H1 (cell line): ENCODE results near the gene CORO7. TPM values are rescaled to one million over a fixed set of nuclear protein-coding genes. Genes with fewer than 3 reads are reported as not detected.

Experiments used
- CTCF ChIA-PET: fragments of 300-600 bp; sonication (Branson Sonifier 250); formaldehyde crosslinking; loops from one replicate; lab custom pipeline; 2021; ENCODE audit not compliant: partially characterized antibody; lab: Charles Lee
- POLR2A ChIA-PET: fragments of 300-600 bp; sonication (Branson Sonifier 250); formaldehyde crosslinking; loops from one replicate; lab custom pipeline; 2021; ENCODE audit warnings: inconsistent platforms; ENCODE audit not compliant: partially characterized antibody; lab: Charles Lee
- DNase-seq, 2 experiments: peaks; one replicate each; pipeline versions ENCODE4 v3.0.0 to v3.0.0-alpha.2; 2010 to 2022; ENCODE audit warnings: low spot score in 2 of 2, low read depth in 1 of 2, mixed read lengths in 1 of 2
- FAIRE-seq: peaks from 2 replicates; lab custom pipeline; 2011; peaks lifted over from hg19 to GRCh38; lab: Jason Lieb, UNC
- H2AFZ ChIP-seq: 2 replicates; pipeline ENCODE4 v1.8.1; 2012; ENCODE audit warnings: low read length, inconsistent platforms
- H2AK5ac ChIP-seq: 2 replicates; pipeline ENCODE4 v1.6.1; 2013; ENCODE audit warnings: low read depth, low read length
- H2BK120ac ChIP-seq: replicated peaks from 2 replicates; pipeline ENCODE3; 2013; ENCODE audit warnings: low read depth, low read length, inconsistent platforms
- H2BK12ac ChIP-seq: 2 replicates; pipeline ENCODE4 v1.6.1; 2013; ENCODE audit warnings: low read depth, low read length
- H2BK15ac ChIP-seq: 2 replicates; pipeline ENCODE4 v1.6.1; 2013; ENCODE audit warnings: low read length
- H2BK20ac ChIP-seq: 2 replicates; pipeline ENCODE4 v1.6.1; 2013; ENCODE audit warnings: low read length
- H2BK5ac ChIP-seq: 2 replicates; pipeline ENCODE4 v1.6.1; 2013; ENCODE audit warnings: low read depth, low read length
- H3K14ac ChIP-seq: 2 replicates; pipeline ENCODE4 v1.6.1; 2013; ENCODE audit warnings: inconsistent platforms; ENCODE audit not compliant: insufficient read length
- H3K18ac ChIP-seq: 2 replicates; pipeline ENCODE4 v1.6.1; 2013; ENCODE audit warnings: low read length; ENCODE audit errors: extremely low read depth
- H3K23ac ChIP-seq: 2 replicates; pipeline ENCODE4 v1.6.1; 2013; ENCODE audit warnings: inconsistent platforms; ENCODE audit not compliant: insufficient read length
- H3K23me2 ChIP-seq: 2 replicates; pipeline ENCODE4 v1.6.1; 2013; ENCODE audit warnings: low read depth, low read length
- H3K27ac ChIP-seq: 2 replicates; pipeline ENCODE4 v1.6.1; 2011; ENCODE audit warnings: low read depth, low read length, inconsistent platforms
- H3K27me3 ChIP-seq, 4 experiments: replicated peaks in 1 of 4; 1 replicate in 1 of 4; 2 replicates in 3 of 4; pipeline versions ENCODE4 v1.6.1 to v1.8.1; 2011 to 2013; ENCODE audit warnings: low read length in 3 of 4, mild to moderate bottlenecking in 3 of 4, inconsistent platforms in 2 of 4, mixed read lengths in 2 of 4, moderate library complexity in 1 of 4; ENCODE audit not compliant: control insufficient read depth in 3 of 4, insufficient read depth in 3 of 4; ENCODE audit errors: extremely low read depth in 1 of 4
- H3K36me3 ChIP-seq, 4 experiments: 2 replicates each; pipeline versions ENCODE4 v1.6.1 to v1.8.1; 2011 to 2013; ENCODE audit warnings: mild to moderate bottlenecking in 4 of 4, low read length in 3 of 4, moderate library complexity in 2 of 4, control low read depth in 1 of 4, inconsistent platforms in 1 of 4; ENCODE audit not compliant: insufficient read depth in 4 of 4, control insufficient read depth in 2 of 4
- H3K4ac ChIP-seq: replicated peaks from 2 replicates; pipeline ENCODE3; 2013; ENCODE audit warnings: low read length, low read depth, mixed read lengths, inconsistent platforms; ENCODE audit not compliant: insufficient read length
- H3K4me1 ChIP-seq, 4 experiments: replicated peaks in 1 of 4; 1 replicate in 1 of 4; 2 replicates in 3 of 4; pipeline versions ENCODE4 v1.6.1 to v1.8.1; 2011 to 2013; ENCODE audit warnings: low read length in 3 of 4, inconsistent platforms in 2 of 4, mixed read lengths in 1 of 4; ENCODE audit not compliant: insufficient read depth in 4 of 4, control insufficient read depth in 3 of 4
- H3K4me2 ChIP-seq, 2 experiments: 2 replicates each; pipeline versions ENCODE4 v1.6.1 to v1.8.1; 2011 to 2013; ENCODE audit warnings: low read depth in 2 of 2, low read length in 2 of 2, control low read depth in 1 of 2, inconsistent platforms in 1 of 2, mild to moderate bottlenecking in 1 of 2; ENCODE audit not compliant: insufficient read depth in 1 of 2
- H3K4me3 ChIP-seq, 4 experiments: fragments of 200-600, 300-600 bp in 1 of 4; sonication (generic), shearing (Covaris generic), sonication (Bioruptor Twin) in 1 of 4; 2 replicates each; pipeline versions ENCODE4 v1.5.1 to v1.8.1; 2011 to 2016; ENCODE audit warnings: low read length in 4 of 4, low read depth in 3 of 4, control low read depth in 2 of 4, inconsistent platforms in 2 of 4, mild to moderate bottlenecking in 2 of 4, mixed read lengths in 1 of 4, moderate library complexity in 1 of 4; ENCODE audit not compliant: insufficient read depth in 2 of 4; ENCODE audit errors: extremely low read depth in 1 of 4
- H3K56ac ChIP-seq: replicated peaks from 2 replicates; pipeline ENCODE3; 2013; ENCODE audit warnings: low read depth, mild to moderate bottlenecking, mixed read lengths, low read length, inconsistent platforms; ENCODE audit not compliant: insufficient read length
- H3K79me1 ChIP-seq: 2 replicates; pipeline ENCODE4 v1.6.1; 2013; ENCODE audit warnings: low read depth, low read length, control low read depth
- H3K79me2 ChIP-seq, 2 experiments: 2 replicates each; pipeline versions ENCODE4 v1.6.1 to v1.8.1; 2012 to 2013; ENCODE audit warnings: low read length in 2 of 2, mild to moderate bottlenecking in 2 of 2, inconsistent platforms in 1 of 2; ENCODE audit not compliant: insufficient read depth in 2 of 2, control insufficient read depth in 1 of 2
- H3K9ac ChIP-seq, 4 experiments: replicated peaks in 1 of 4; 1 replicate in 1 of 4; 2 replicates in 3 of 4; pipeline versions ENCODE4 v1.6.1 to v1.8.1; 2011 to 2013; ENCODE audit warnings: low read depth in 3 of 4, low read length in 3 of 4, control low read depth in 2 of 4, mild to moderate bottlenecking in 2 of 4, moderate library complexity in 2 of 4, inconsistent platforms in 1 of 4; ENCODE audit errors: extremely low read depth in 1 of 4
- H3K9me3 ChIP-seq, 2 experiments: 2 replicates each; pipeline versions ENCODE4 v1.6.1 to v1.8.1; 2012 to 2013; ENCODE audit warnings: mild to moderate bottlenecking in 2 of 2, moderate library complexity in 2 of 2, control low read depth in 1 of 2, inconsistent platforms in 1 of 2, low read depth in 1 of 2, low read length in 1 of 2, mixed read lengths in 1 of 2; ENCODE audit not compliant: insufficient read depth in 2 of 2
- H4K20me1 ChIP-seq, 2 experiments: replicated peaks in 1 of 2; 2 replicates each; pipeline versions ENCODE3 to v1.8.1; 2011 to 2013; ENCODE audit warnings: inconsistent platforms in 2 of 2, low read length in 2 of 2, mild to moderate bottlenecking in 1 of 2; ENCODE audit not compliant: insufficient read depth in 2 of 2, control insufficient read depth in 1 of 2
- H4K5ac ChIP-seq: 2 replicates; pipeline ENCODE4 v1.6.1; 2013; ENCODE audit warnings: low read length, low read depth, mixed read lengths, inconsistent platforms; ENCODE audit not compliant: insufficient read length
- H4K8ac ChIP-seq: 2 replicates; pipeline ENCODE4 v1.8.0; 2013; ENCODE audit warnings: mild to moderate bottlenecking, moderate library complexity, low read length, inconsistent platforms; ENCODE audit not compliant: insufficient read depth; ENCODE audit errors: extremely low read depth
- H4K91ac ChIP-seq: replicated peaks from 2 replicates; pipeline ENCODE3; 2013; ENCODE audit warnings: low read length, mixed read lengths, inconsistent platforms; ENCODE audit not compliant: insufficient read length
- ASH2L ChIP-seq: fragments of 200-600, 300-600 bp; sonication (generic); IDR thresholded peaks from one replicate; pipeline ENCODE4 v1.7.1; 2017; ENCODE audit warnings: low read length
- KDM1A ChIP-seq: fragments of 200-600, 300-600 bp; sonication (generic); IDR thresholded peaks from 2 replicates; pipeline ENCODE4 v1.7.1; 2016; ENCODE audit warnings: mild to moderate bottlenecking, low read length, borderline replicate concordance
- TEAD4 ChIP-seq: IDR thresholded peaks from 2 replicates; pipeline ENCODE4 v1.6.1; 2012; ENCODE audit warnings: low read depth, low read length, inconsistent platforms, mixed read lengths
- YY1 ChIP-seq: IDR thresholded peaks from 2 replicates; pipeline ENCODE4 v1.6.1; 2011; ENCODE audit warnings: low read depth, mild to moderate bottlenecking, low read length
- WGBS, 2 experiments: shearing (Covaris generic) in 1 of 2; methylation state at CpG; one replicate each; pipeline versions ENCODE4 v1.1.6 to v1.1.7; 2013 to 2015; ENCODE audit warnings: low lambda C conversion rate in 2 of 2, mixed read lengths in 2 of 2, inconsistent platforms in 1 of 2, low coverage in 1 of 2, missing lambda C conversion rate in 1 of 2; ENCODE audit not compliant: insufficient replicate concordance in 2 of 2, insufficient coverage in 1 of 2, insufficient read length in 1 of 2; ENCODE audit errors: extremely low coverage in 1 of 2, missing lambda C conversion rate in 1 of 2; 5-methylcytosine and 5-hydroxymethylcytosine counted together
- polyA plus RNA-seq, 7 experiments: library from polyadenylated mRNA; depleted of rRNA in 3 of 7; stranded (reverse) in 5 of 7; unstranded in 2 of 7; fragments of >200 nt in 5 of 7; fragments of 200-250 nt in 2 of 7; gene quantifications; 1 replicate in 5 of 7; 2 replicates in 1 of 7; 4 replicates in 1 of 7; pipeline versions ENCODE4 v1.2.1 to v1.2.3, GENCODE V29; 2011 to 2013; ENCODE audit warnings: missing spikeins in 2 of 7, mixed read lengths in 2 of 7
- total RNA-seq: library from RNA; stranded (reverse); fragmentation: NEBNext Ultra II Directional; extraction: Animal tissue kit (Norgen Biotek cat#: 25700); gene quantifications from 2 replicates; pipeline ENCODE4 v1.2.1, GENCODE V29; 2021
- TF ChIP-seq, protein P1 (sequence below): IDR thresholded peaks from 2 replicates; pipeline ENCODE4 v1.6.1; 2012; ENCODE audit warnings: inconsistent platforms
- TF ChIP-seq, protein P2 (sequence below): IDR thresholded peaks from 2 replicates; pipeline ENCODE4 v1.6.1; 2011; ENCODE audit warnings: low read depth, mild to moderate bottlenecking, low read length; ENCODE audit not compliant: insufficient read depth

CORO7 gene
- total and polyA plus RNA-seq, 2 of the 8 experiments (the other 6 are each of a cell fraction or from before 2014, with no cell fraction given), result 25.2 to 29.8 TPM

GRCh38 chr16:4428500-4428899, 12.1 kb upstream of the CORO7 start:
- Histone ChIP-seq H3K23ac (no peak overlapping the region), H3K4me3 (no peak overlapping the region), H3K9me3 (no peaks in the 10 kb centered on the region), H2BK5ac (no peak overlapping the region), H3K4me1 (peaks cover 0 to 5% (median 2%) of the 10 kb centered on the region in 4 experiments; a peak in 3 of 7 replicates), H2BK15ac (no peak overlapping the region), H4K91ac (no peak overlapping the region)
- POLR2A ChIA-PET, result interaction anchor here (0.8 to 1.7 kb wide), 5 partner anchors 23 to 43 kb away, joined by 3 to 8 read pairs (median 4); no protein-coding TSS in a partner anchor
- TF ChIP-seq, protein P1, sequence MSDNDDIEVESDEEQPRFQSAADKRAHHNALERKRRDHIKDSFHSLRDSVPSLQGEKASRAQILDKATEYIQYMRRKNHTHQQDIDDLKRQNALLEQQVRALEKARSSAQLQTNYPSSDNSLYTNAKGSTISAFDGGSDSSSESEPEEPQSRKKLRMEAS, result no peak
- TF ChIP-seq, protein P2, sequence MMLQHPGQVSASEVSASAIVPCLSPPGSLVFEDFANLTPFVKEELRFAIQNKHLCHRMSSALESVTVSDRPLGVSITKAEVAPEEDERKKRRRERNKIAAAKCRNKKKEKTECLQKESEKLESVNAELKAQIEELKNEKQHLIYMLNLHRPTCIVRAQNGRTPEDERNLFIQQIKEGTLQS, result no peak
- no peak for TF ChIP-seq KDM1A
- no peak for TF ChIP-seq ASH2L
- TF ChIP-seq YY1, result no peak
- no peak for TF ChIP-seq TEAD4
- TF ChIP-seq, all 59 proteins: peak for 0
- WGBS, 2 experiments, result 90% methylated on average over 7 of the region's 7 CpGs; no CpG with 5 or more reads in 1 of the 2 experiments
- Histone ChIP-seq H3K4ac (no peak overlapping the region), H3K36me3 (peaks cover 0 to 3% (median 0%) of the 10 kb centered on the region in 4 experiments; a peak in 1 of 8 replicates), H3K79me1 (peaks cover 5% of the 10 kb centered on the region; the same call in 1 of the 2 replicates), H3K27ac (no peak overlapping the region), H3K56ac (no peak overlapping the region), H3K4me2 (no peak overlapping the region), H4K20me1 (peaks cover 0 to 7% of the 10 kb centered on the region in 2 experiments), H3K18ac (no peak overlapping the region), H2AK5ac (no peak overlapping the region), H2BK12ac (no peak overlapping the region), H3K23me2 (peaks cover 8% of the 10 kb centered on the region), H2AFZ (no peak overlapping the region), H3K79me2 (peaks cover 21 to 35% of the 10 kb centered on the region in 2 experiments), H2BK20ac (no peak overlapping the region), H2BK120ac (no peak overlapping the region), H4K5ac (no peak overlapping the region), H3K14ac (no peak overlapping the region), H3K9ac (no peak overlapping the region), H4K8ac (no peak overlapping the region), H3K27me3 (no peaks in the 10 kb centered on the region)
- CTCF ChIA-PET, result interaction anchor here (0.7 to 1.0 kb wide), 4 partner anchors 19 to 49 kb away, joined by 3 to 4 read pairs (median 3); no protein-coding TSS in a partner anchor
- FAIRE-seq (no peak), DNase-seq (no peak)
